ENCODE measurements around the gene FAM221B. TPM values are rescaled to one million over a fixed set of nuclear protein-coding genes. Genes with fewer than 3 reads are reported as not detected.

The FAM221B gene
- total and polyA plus RNA-seq, 2 of the 4 experiments (the other 2 are of a cell fraction), result not detected

- H4K20me1 ChIP-seq (ENCODE audit: insufficient read depth, low read length), result no peaks in the 10 kb centered on the region
- intact Hi-C loops (cut with micrococcal nuclease), result no loop called here
- no peak overlapping the region for H2AK5ac ChIP-seq (ENCODE audit: low read depth, low read length)
- H3K79me1 ChIP-seq (ENCODE audit: low read depth in 1 of 2, low read length in 2 of 2), result no peaks in the 10 kb centered on the region
- WGBS, 2 experiments (ENCODE audit: extremely low coverage in 2 of 2, insufficient read length in 1 of 2), result no CpG with 5 or more reads among the region's 1 CpG
- no peak overlapping the region for H3K4me2 ChIP-seq (ENCODE audit: low read depth, low read length)
- no peak overlapping the region for H2AK9ac ChIP-seq (replicated peaks; ENCODE audit: low read depth, low read length, poor library complexity)
- DNase-seq (no peak), ATAC-seq (ENCODE audit: low read depth) (no peak)
- H3K14ac ChIP-seq (replicated peaks; ENCODE audit: low read depth, low read length), result no peak overlapping the region
- no peak overlapping the region for H4K5ac ChIP-seq (ENCODE audit: low read depth, low read length)
- peaks cover 1% of the 10 kb centered on the region; the same call in 1 of the 2 replicates for H3K4me1 ChIP-seq (ENCODE audit: control insufficient read depth, insufficient read depth, low read length)
- H3K9ac ChIP-seq (ENCODE audit: low read depth, low read length), result no peak overlapping the region
- no peak overlapping the region for H2BK120ac ChIP-seq (ENCODE audit: low read depth, low read length)
- no peak overlapping the region for H2BK5ac ChIP-seq (ENCODE audit: low read depth, low read length, poor library complexity, severe bottlenecking)
- no peak overlapping the region for H4K91ac ChIP-seq (ENCODE audit: insufficient read depth, low read depth, low read length)
- no peak overlapping the region for H3K56ac ChIP-seq (ENCODE audit: extremely low read depth, insufficient read depth, low read length)
- dilution Hi-C loops (cut with HindIII; ENCODE audit: low sequenced_read_pairs, unreplicated experiment), result no loop called here
- H3K4ac ChIP-seq (ENCODE audit: low read depth, low read length), result no peak overlapping the region
- no peaks in the 10 kb centered on the region for H3K9me3 ChIP-seq (ENCODE audit: control insufficient read depth, insufficient read depth, low read length)
- H3K23ac ChIP-seq (ENCODE audit: low read depth, low read length), result no peak overlapping the region
- H3K27me3 ChIP-seq (ENCODE audit: control insufficient read depth, insufficient read depth, low read length), result peaks cover 26% of the 10 kb centered on the region
- no peak overlapping the region for H2BK20ac ChIP-seq (ENCODE audit: low read depth, low read length)
- in situ Hi-C loops (cut with MboI; ENCODE audit: low sequenced_read_pairs), result no loop called here
- H3K4me3 ChIP-seq (ENCODE audit: insufficient read depth, low read depth, low read length), result no peak overlapping the region
- H3K18ac ChIP-seq (ENCODE audit: low read depth, low read length), result no peak overlapping the region
- H4K8ac ChIP-seq (ENCODE audit: low read depth in 2 of 2, low read length in 2 of 2), result no peak overlapping the region
- H3K9me1 ChIP-seq (ENCODE audit: insufficient read depth, low read length), result no peaks in the 10 kb centered on the region
- CTCF ChIA-PET, result no interaction called here
- H3K36me3 ChIP-seq (ENCODE audit: control insufficient read depth, insufficient read depth, low read length), result no peaks in the 10 kb centered on the region
- no peak overlapping the region for H3K27ac ChIP-seq (ENCODE audit: insufficient read depth, low read length)
- H2BK15ac ChIP-seq (ENCODE audit: low read depth, low read length), result no peak overlapping the region
- no peak overlapping the region for H2AFZ ChIP-seq (replicated peaks; ENCODE audit: low read length, poor library complexity)
- POLR2A ChIA-PET (ENCODE audit: unreplicated experiment), result no interaction called here
- TF ChIP-seq MAZ (IDR thresholded peaks at IDR 0.05; ENCODE audit: borderline replicate concordance, low read depth, low read length) (no peak), MAFK (IDR thresholded peaks at IDR 0.05; ENCODE audit: low read depth, low read length) (peak; percentile 61)
- no TSS peak for BruUV-seq (replicated peaks)
Measured at GRCh38 chr9:35767458-35767857, 61.1 kb downstream of the FAM221B start.
